ENCODE results near the gene KCNMB2.

The KCNMB2 gene

GRCh38 chr3:178568911-178569310, 32.7 kb downstream of the KCNMB2 start:
- no peak for DNase-seq (ENCODE audit: low read depth)

- DNase-seq (ENCODE audit: low read depth), result no peak
Observed at GRCh38 chr3:178569826-178570225, 33.6 kb downstream of the KCNMB2 start.

GRCh38 chr3:178583963-178584575, 47.8 kb downstream of the KCNMB2 start:
- DNase-seq (ENCODE audit: low read depth), result no peak

DNA sequence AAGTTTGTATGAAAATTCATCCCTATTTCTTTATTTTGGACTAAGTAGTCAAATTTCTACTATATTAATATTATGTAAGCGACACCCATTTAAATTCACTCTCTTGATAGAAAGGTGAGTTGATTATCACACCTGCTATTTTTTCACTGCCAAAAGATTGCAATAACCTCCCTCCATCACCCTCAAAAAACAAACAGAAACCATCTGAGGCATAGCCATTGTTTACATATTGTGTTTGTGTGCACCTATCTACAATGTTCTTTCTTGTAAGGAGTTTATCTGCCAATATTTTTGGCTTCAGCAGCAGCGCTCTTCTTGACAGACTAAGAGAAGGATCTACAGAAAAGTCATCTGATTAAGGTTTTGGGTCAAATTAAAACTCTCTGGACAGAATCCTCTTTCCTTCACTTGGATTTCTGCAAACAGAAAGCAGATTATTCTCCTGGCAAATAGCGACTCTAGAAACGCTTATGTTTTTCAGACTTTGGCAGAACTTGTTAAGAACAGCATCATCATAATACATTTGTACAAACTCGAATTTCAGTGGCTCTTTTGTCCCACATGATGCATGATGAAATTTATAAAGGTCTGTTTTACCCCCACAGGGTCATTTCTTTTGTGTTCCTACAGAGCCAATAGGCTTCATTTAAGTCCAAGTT, 48.6 kb downstream of the KCNMB2 start:
- DNase-seq (ENCODE audit: low read depth), result no peak

DNA sequence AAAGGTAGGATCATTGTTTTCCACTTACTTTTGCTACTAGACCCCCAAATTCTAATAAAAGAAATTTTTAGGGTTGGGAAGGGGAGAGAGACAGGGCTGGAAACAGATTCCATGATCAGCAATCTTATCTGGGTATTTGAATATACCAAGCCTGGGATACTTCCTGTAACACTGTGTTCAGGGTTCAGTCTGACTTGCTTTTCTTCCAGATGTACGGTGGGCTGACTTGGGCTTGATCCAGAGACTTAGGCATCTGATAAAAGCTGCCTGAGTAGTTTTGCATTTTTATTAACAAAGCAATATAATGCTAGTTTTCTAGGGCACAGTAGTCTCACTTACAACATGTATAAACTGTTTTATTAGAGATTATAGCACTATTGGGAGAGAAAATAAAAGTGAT, 49.2 kb downstream of the KCNMB2 start:
- no peak for DNase-seq (ENCODE audit: low read depth)

- DNase-seq (ENCODE audit: low read depth), result no peak
Observed at GRCh38 chr3:178586076-178586475, 49.8 kb downstream of the KCNMB2 start.

DNA sequence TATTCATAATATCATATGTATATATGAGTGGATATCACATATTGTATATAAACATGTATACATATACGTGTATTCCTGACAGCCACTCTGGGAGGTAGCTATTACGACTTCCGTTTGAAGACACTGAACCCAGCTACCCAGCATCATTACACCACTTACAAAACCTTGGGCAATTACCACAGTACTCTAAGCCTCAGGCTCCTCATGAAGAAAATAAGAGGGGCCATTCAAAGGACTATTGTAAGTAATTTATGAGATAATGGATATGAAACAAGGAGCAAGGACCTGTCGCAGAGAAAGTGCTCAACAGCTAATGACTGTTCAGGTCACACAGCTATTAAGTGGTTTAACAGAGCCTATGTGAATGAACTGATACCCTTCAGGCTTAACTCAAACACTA, 52.4 kb downstream of the KCNMB2 start:
- no peak for DNase-seq (ENCODE audit: low read depth)

DNA sequence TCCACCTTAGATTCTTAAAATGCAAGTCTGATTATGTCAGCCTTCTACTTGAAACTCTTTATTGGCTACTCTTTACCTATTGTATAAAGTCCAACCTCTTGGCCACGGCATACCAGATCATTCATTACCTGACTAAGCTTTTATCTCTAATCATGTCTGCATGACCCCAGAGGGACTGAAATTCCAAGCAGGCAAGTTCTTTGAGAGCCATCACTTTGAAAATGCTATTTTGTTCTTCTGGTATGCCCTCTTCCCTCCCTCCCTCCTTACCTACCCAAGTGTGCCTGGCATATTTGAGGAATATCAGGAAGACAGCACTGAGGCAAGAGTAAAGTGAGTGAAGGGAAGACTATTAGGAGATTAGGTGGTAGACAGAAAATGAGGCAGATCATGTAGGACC, 57.5 kb downstream of the KCNMB2 start:
- DNase-seq (ENCODE audit: low read depth), result no peak

- DNase-seq (ENCODE audit: low read depth), result no peak
Observed at GRCh38 chr3:178597371-178597770, 61.1 kb downstream of the KCNMB2 start.

DNA sequence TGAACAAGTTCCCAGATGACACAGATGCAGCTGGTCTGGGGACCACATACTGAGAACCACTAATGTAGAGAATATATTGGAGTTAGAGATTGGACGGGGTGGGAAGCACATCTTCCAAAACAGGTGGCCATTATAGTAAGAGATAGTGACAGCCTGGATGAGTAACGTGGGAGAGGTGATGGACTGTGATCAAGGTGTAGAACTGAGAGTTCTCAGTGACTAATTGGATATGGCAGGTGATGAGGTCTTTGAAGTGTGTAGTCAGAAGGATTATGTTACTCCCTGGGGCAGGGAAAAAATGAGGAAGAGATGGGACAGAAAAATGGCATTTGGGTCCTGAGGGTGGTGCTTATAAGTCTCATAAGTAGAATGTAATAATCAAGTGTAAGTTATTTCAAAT, 66.6 kb downstream of the KCNMB2 start:
- no peak for DNase-seq (ENCODE audit: low read depth)

DNA sequence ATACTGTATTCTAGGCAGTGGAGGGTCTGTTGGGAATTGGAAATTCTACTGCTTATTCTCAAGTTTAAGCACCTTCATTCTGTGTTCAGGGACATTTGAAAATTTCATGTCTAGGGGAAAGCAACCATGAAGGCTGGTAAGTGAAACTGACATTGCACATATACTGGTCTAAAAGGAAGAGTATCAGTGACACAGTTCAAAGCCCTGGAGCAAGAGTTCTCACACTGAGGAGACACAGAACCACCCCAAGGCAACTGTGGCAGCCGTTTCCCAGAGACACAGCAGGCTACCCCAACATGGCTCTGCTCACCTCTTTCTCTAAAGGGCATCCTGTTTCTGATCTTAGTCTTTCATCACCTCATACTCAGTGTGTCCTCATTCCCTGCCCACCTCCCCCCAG, 67.5 kb downstream of the KCNMB2 start:
- DNase-seq (ENCODE audit: low read depth), result no peak

- DNase-seq (ENCODE audit: low read depth), result peak; percentile 9
Observed at GRCh38 chr3:178618197-178618596, 82.0 kb downstream of the KCNMB2 start.

DNA sequence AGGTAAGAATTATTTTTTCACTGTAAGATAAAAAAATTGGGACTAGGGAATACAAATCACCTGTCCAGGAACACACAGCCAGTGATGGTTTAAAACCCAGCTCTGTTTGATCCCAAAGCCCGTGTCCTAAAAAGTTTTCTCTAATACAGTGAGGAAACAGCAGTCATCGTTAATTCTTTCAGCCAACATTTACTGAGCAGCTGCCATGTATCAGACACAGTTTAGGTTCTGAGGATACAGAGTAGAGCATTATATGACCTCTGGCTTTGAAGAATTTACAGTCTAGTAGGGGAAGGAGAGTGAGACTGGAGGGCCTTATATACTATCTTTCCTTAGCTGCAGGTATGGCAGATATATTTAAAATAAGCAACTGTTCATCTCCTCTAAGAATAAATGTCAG, 82.7 kb downstream of the KCNMB2 start:
- DNase-seq (ENCODE audit: low read depth), result no peak

DNA sequence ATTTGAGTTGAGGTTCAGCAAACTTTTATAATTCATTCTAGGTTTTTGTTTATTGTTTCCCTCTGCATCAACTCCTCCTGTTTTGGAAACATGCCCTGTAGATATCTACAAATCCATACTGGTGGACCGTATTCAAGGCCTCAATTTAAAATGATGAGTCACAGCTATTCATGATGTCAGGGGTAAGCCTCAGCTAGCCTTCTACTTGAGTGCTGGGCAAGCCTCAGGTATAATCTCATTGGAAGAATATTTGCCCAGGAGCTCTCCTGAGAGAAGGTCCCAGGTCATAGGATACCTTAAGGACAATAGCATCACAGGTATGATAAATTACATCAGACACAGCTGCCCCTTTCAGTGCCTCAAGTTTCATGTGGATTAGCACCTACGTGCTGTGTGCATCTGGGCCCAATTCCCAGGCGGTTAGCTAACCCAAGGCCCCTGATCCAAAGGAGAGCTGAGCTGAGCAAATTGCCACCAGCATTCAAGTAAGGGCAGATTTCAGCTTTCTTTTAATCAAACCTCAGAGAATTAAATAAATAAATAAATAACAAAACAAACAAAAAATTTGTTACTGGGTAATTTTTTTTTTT, 87.5 kb downstream of the KCNMB2 start:
- DNase-seq (ENCODE audit: low read depth), result no peak

GRCh38 chr3:178624276-178624675, 88.0 kb downstream of the KCNMB2 start:
- no peak for DNase-seq (ENCODE audit: low read depth)

GRCh38 chr3:178625053-178625600, 88.9 kb downstream of the KCNMB2 start:
- no peak for DNase-seq (ENCODE audit: low read depth)

DNA sequence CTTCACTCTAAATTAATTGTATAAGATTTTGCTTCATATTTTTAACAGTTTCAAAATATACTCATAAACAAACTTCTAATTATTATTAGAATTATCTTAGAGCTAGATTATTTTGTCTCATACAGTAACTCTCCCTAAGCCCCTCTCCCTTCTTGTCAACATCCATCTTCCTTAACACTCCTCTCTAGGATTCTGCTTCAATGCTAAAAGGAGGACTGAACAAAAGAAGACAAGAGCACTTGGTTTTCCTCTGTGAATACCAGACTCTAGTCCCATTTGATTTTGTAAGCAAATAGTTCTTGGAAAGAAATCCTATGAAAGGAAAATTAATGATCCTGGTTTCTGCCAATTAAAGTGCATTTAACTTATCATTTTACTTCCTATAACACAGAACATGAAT, 91.8 kb downstream of the KCNMB2 start:
- DNase-seq (ENCODE audit: low read depth), result no peak

DNA sequence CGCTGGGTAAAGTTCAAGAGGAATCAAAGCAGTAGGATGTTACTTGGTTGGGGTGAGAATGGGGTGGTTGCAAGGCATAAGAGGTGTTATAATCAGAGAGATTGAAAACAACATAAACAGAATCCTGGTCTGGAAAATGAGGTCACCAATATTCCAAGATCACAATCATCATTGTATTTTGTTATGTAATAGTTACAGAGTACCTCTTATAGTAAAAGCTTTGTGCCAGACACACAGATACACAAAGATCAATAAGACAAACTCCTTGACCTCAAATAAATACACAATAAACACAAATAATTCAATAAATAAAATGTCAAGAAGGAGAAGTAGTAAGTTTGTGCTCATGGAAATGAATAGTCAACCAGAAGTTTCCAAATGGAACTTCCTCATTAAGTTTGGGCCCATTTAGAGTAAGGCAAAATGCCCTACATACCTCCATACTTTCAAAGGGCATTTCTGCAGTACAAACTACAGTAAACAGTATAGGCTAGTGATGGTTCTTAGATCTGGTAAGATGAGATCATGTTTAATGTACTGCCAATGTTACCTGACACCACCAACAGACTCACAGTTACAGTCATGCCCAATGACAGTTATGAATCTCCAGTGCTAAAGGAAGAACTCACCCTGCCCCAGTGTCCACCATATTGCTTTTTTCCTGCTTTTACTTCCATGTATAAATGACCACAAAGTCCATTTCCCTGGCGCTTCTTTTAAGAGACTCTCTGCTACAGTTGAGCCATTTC, 93.4 kb downstream of the KCNMB2 start:
- no peak for DNase-seq (ENCODE audit: low read depth)

DNA sequence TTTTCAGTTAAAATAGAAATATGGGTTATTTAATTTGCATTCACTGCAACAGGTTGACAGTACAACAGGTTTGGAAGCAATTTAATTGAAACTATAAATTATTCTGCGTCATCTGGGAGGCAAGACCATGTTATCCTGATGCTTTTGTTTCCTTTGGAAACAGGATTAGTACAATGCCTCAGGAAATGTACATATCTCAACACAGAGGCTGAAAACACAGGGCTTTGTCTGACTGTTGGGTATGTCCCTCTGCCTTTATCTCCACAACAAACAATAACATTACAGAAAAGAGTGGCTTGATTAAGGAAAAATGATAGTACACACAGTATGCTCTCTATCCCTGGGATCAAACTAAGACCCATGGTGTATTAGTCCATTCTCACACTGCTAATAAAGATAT, 95.7 kb downstream of the KCNMB2 start:
- DNase-seq (ENCODE audit: low read depth), result no peak

DNA sequence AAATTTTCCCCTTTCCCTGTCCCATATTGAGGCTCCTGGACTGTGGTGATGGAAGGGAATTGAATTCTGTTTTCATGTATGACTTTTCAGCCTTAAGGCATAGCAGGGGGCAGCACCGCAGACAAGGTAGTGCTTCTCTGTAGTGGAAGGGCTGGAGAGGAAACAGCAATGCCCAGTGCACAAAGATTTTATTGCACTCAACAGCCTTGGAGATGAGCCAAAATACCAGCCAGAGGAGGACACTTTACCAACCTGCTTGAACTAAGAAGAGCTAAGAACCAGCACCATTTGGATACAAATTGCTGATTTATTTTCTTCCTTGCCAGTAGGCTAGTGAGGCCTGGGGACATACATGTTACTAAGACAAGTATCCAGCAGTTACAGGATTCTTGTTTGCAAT, 98.7 kb downstream of the KCNMB2 start:
- DNase-seq (ENCODE audit: low read depth), result no peak

DNA sequence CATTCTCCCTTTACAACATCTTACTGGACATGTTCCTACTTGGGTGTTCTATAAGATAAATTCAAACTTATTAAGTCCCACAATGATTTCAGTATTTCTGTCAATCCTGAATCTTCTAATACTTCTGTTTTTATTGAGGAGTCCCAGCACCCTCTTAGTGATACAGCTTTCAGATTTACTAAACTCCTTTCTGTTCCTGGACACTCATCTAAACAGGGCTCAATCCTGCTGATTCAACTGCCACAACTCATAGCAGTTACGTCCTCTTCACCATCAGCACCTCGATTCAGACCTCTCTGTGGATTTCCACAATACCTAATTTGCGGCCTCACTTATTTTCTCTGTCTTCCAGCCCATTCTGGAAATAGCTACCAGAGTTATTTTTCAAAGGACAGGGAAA, 101.6 kb downstream of the KCNMB2 start:
- DNase-seq (ENCODE audit: low read depth), result no peak

DNA sequence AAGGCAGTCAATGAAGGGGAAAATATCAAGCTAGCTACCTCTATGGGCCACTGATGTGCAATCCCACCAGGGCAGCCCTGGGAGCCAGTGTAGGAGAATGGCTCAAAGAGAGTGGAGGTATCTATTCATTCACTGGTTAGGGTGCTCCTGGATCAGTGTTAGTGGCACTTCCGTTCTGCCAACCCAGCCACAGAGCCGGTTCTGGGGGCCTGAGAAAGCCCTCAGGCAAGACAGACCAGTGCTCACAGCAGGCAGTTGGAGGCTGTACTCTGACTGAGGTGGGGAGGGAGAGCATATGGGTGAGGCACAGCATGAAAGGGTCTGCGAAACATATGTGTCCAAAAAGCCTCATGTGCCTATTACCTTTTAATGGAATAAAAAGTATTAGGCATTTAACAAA, 109.3 kb downstream of the KCNMB2 start:
- no peak for DNase-seq (ENCODE audit: low read depth)
